Activated naive CD4-positive, alpha-beta T cell treated with anti-CD3 and anti-CD28 coated beads, Interleukin-2, amount 50 U/mL, for 72 hours (primary cell): Measurements from ENCODE around the gene RGS19. TPM values are rescaled to one million over a fixed set of nuclear protein-coding genes. Genes with fewer than 3 reads are reported as not detected.

ENCODE experiments used
- ATAC-seq, 2 donors: fragments of 150-1000 bp; cut with Tn5 transposase; 2 replicates each; pipeline ENCODE4 v1.10.0; 2021; ENCODE audit warnings: mild to moderate bottlenecking in 2 of 2, moderate library complexity in 2 of 2
- DNase-seq, 2 donors: peaks; one replicate each; pipeline ENCODE4 v3.0.0; 2021 to 2022; ENCODE audit warnings: low spot score in 2 of 2
- H3K27ac Mint-ChIP-seq, 2 donors: one replicate each; pipeline ENCODE4 v1.8.0; 2022; ENCODE audit warnings: mild to moderate bottlenecking in 2 of 2, mixed read lengths in 2 of 2
- H3K36me3 Mint-ChIP-seq, 2 donors: one replicate each; pipeline ENCODE4 v1.8.0; 2022; ENCODE audit warnings: mixed read lengths in 2 of 2
- H3K9me3 Mint-ChIP-seq, 2 donors: one replicate each; pipeline ENCODE4 v1.8.0; 2022; ENCODE audit warnings: mixed read lengths in 2 of 2
- total RNA-seq, 2 donors: library from RNA; stranded (reverse); gene quantifications; one replicate each; pipeline ENCODE4 v1.2.3, GENCODE V29; 2022

Gene RGS19
- total RNA-seq, 2 donors from 2014 or later: 21.5 to 47.8 TPM

- H3K36me3 Mint-ChIP-seq: no peaks in the 10 kb centered on the region
- H3K27ac Mint-ChIP-seq: no peak overlapping the region
- DNase-seq (no peak), ATAC-seq (no peak)
- no peaks in the 10 kb centered on the region for H3K9me3 Mint-ChIP-seq
These were observed 38.9 kb downstream of the RGS19 start for GRCh38 chr20:64040231-64041039.

- Mint-ChIP-seq H3K36me3 (no peaks in the 10 kb centered on the region), H3K27ac (peak overlapping the region in 1 of 2 donors; percentile 59), H3K9me3 (no peaks in the 10 kb centered on the region)
- DNase-seq (no peak), ATAC-seq (no peak)
These were observed 39.8 kb downstream of the RGS19 start for GRCh38 chr20:64039293-64040160.

DNA sequence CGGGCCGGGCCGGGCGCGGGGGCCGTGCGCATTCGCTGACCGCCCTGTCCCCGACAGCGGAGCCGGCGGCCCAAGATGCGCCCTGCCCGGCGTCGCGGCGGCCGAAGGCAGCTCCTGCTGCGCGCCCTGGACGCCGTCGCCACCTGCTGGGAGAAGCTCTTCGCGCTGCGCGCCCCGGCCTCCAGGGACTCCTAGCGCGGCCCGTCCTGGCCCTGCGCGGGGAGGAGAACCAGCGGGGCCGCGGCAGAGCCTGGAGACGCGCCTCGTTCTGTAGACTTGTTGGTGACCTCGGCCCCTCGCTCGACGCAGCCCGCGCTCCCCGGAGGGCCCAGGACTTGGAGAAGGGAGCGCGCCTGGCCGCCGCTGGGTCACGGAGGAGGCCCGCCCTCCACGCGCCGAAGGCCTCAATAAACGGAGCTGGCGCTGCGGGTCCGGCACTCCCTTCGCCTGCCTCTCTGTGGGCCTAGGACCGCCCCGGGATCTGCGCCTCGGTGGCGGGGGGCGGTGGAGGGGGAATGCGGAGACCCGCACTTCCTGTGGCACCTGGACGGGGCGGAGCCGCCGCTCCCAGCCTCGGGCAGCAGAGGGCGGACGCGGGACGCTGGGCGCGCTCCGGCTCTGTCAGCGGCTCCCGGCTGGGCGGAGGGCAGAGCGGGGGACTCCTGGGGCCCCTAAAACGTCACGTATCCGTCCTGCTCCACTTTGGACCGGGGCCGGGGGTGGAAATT is 40.6 kb downstream of the RGS19 start:
- H3K9me3 Mint-ChIP-seq: no peaks in the 10 kb centered on the region
- peak overlapping the region in 1 of 2 donors; percentile 59 for H3K27ac Mint-ChIP-seq
- ATAC-seq (peak; percentile 62 to 65), DNase-seq (peak; percentile 79 to 85)
- no peaks in the 10 kb centered on the region for H3K36me3 Mint-ChIP-seq

DNA sequence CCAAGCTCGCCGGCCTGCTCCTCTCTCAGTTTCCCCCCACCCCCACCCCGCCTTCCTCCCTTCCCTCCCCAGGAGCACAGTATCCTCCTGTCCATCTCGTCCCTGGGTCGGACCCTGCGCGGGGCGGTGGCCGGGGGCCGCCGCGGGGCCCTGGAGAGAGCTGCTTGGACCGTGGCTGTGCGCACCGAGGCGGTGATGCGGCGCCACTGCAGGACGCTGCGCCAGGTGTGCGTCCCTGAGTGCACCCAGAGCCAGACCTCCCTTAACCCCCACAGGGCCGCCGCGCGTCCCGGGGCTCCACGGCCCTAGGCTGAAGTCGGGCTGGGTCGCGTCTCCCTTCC is 41.1 kb downstream of the RGS19 start:
- Mint-ChIP-seq H3K27ac (no peak overlapping the region), H3K36me3 (no peaks in the 10 kb centered on the region), H3K9me3 (no peaks in the 10 kb centered on the region)
- peak in 1 of 2 donors; percentile 60 for DNase-seq
- peak; percentile 17 to 44 for ATAC-seq

- DNase-seq (peak in 1 of 2 donors; percentile 52), ATAC-seq (peak in 1 of 2 donors; percentile 7)
These were observed 41.7 kb downstream of the RGS19 start for GRCh38 chr20:64037498-64038213.

GRCh38 chr20:64037199-64037497 is 42.2 kb downstream of the RGS19 start:
- no peaks in the 10 kb centered on the region for H3K9me3 Mint-ChIP-seq
- H3K27ac Mint-ChIP-seq: peak overlapping the region; percentile 79 to 82
- ATAC-seq (no peak), DNase-seq (no peak)
- no peaks in the 10 kb centered on the region for H3K36me3 Mint-ChIP-seq

More at GRCh38 chr20:64037498-64038213, 41.7 kb downstream of the RGS19 start:
- no peaks in the 10 kb centered on the region for H3K36me3 Mint-ChIP-seq
- H3K27ac Mint-ChIP-seq: peak overlapping the region; percentile 79 to 82
- no peaks in the 10 kb centered on the region for H3K9me3 Mint-ChIP-seq

DNA sequence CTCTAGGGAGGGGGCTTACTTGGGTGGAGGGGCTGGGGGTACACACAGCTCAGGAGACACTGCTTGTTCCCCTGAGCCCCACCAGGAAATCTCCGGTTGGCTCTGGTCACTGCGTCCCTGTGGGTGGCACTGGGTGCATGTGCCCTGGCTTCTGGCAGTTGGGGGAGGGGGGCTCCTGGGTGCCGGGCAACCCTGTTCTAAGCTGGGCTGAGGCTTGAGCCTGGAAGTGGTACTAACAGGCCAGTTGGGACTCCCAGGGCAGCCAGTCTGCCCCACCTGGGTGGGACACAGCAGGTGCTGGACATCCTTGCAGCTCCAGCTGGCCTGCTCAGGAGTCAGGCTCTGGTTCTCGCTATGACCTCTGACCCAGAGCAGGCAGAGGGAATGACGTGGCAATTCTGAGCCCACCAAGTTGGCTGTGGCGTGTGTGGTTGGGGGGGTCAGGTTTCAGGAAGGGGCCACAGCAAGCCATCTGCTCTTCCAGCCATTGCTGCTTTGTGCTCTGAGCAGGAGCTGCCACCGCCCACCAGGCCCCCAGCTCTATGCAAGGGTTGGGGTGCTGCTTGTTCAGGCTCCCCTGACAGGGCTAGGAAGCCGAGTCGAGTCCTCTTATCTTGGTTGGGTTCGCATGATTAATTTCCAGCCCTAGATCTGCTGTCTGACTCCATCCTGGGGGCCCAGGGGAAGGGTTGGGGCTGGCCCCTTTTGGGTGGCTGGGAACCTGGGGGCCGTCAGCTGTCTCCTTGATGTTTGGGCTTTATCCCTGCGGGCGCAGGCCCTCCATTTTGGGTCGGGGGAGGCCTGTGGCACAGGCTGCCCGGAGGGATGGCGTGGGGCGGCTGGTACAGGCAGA is 42.7 kb downstream of the RGS19 start:
- Mint-ChIP-seq H3K36me3 (no peaks in the 10 kb centered on the region), H3K9me3 (no peaks in the 10 kb centered on the region), H3K27ac (peak overlapping the region; percentile 79 to 82)
- DNase-seq (no peak), ATAC-seq (peak in 1 of 2 donors; percentile 12)

- no peak for ATAC-seq
- Mint-ChIP-seq H3K36me3 (no peaks in the 10 kb centered on the region), H3K9me3 (no peaks in the 10 kb centered on the region), H3K27ac (peak within 1 kb of the TSS; percentile 82 to 94)
- no peak for DNase-seq
These were observed 43.4 kb downstream of the RGS19 start, which contains the start of gene C20orf204 for GRCh38 chr20:64035933-64036345. Gene C20orf204, plus strand, starts transcription at chr20:64036182. Its CDS starts 142 bp downstream, at chr20:64036324.

- DNase-seq: peak in 1 of 2 donors; percentile 53
- Mint-ChIP-seq H3K27ac (peak overlapping the region; percentile 82 to 94), H3K36me3 (no peaks in the 10 kb centered on the region), H3K9me3 (no peaks in the 10 kb centered on the region)
- ATAC-seq: peak; percentile 58 to 61
These were observed 44.0 kb downstream of the RGS19 start for GRCh38 chr20:64035066-64035932.

DNA sequence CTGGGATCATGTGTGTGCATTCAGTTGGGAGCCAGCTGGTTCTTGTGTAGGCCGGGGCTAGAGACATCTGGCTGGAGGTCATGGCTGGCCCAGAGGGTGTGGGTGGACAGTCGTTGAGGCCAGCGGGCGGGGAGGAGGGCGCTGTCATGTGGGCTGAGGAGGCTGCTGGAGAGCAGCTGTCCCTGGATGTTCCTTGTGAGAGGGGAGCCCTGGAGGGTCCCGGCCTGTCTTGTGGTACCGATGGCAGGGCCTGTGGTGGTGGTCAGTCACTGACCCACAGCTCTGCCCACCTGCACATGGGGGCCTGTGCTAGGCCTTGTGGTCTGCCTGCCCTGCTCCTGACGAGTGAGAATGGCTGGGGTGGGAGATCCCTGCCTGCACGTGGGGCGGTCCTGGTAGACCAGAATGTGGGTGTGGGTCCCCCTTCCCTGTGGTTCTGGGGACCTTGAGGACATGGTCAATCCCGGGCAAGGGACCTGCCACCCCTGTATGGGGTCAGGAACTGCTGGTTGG is 45.3 kb downstream of the RGS19 start:
- Mint-ChIP-seq H3K36me3 (peaks cover 0 to 5% of the 10 kb centered on the region in 2 donors), H3K27ac (peak overlapping the region; percentile 82 to 92), H3K9me3 (no peaks in the 10 kb centered on the region)
- ATAC-seq (no peak), DNase-seq (no peak)

DNA sequence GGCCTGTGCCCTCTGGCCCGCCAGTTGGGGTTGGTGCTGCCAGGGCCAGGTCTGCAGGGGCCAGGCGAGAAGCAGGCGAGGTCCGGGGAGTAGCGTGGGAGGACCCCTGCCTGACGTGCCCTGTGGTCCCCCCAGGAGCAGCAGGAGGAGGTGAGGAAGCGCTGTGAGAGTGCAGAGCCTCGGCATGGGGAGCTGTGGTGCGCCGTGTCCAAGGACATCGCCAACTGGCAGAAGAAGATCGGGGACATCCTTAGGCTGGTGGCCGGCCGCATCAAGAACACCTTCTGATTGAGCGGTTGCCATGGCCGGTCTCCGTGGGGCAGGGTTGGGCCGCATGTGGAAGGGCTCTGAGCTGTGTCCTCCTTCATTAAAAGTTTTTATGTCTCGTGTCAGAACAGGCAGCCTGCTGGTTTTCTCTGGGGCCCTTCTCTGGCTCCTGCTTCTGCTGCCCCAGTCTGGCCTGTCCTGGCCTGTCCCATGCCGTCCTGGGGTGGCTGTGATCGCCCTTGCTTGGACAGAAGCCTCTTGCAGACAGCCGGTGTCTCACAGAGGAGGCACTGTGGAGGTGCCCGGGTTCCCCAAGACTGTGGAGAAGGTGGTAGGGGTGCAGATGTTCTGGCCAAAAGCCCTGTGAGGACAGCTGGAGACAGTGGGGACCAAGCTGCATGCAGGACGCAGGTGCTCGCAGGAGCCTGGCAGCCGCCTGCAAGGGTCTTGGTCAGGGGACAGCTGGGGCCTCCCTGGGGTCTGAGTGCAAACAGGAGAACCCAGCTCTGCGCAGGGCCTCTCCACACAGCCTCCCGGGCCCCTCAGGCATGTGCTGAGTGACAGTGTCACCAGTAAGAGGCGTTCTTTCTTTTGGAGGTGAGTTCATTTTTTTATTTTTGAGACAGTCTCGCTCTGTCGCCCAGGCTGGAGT is 46.4 kb downstream of the RGS19 start:
- H3K27ac Mint-ChIP-seq: peak overlapping the region; percentile 82 to 92
- ATAC-seq: no peak

DNA sequence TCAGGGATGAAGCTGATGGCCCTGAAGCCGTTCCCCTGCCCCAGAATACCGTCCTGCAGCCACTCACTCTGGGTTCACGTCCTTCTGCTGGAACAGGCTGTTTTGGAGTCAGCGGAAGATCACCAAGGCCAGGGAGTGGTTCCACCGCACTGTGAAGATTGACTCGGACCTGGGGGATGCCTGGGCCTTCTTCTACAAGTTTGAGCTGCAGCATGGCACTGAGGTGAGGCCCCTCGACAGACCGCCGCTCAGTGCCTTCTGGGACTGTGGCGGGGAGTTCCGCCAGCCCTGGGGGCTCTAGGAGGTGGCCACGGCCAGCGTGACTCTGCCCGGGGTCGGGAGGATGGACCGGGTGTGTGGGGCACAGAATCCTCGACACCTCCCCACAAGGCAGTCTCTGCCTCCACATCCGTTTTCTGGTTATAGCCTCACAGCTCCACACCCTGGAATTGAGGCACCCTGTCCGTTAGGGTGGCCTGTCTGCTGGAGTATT is 47.5 kb downstream of the RGS19 start:
- Mint-ChIP-seq H3K27ac (peak overlapping the region in 1 of 2 donors; percentile 82), H3K9me3 (no peaks in the 10 kb centered on the region), H3K36me3 (peaks cover 0 to 5% of the 10 kb centered on the region in 2 donors)
- no peak for ATAC-seq
- DNase-seq: no peak

More for the DNA sequence above, 46.4 kb downstream of the RGS19 start:
- DNase-seq: no peak
- H3K9me3 Mint-ChIP-seq: no peaks in the 10 kb centered on the region
- peaks cover 0 to 5% of the 10 kb centered on the region in 2 donors for H3K36me3 Mint-ChIP-seq

DNA sequence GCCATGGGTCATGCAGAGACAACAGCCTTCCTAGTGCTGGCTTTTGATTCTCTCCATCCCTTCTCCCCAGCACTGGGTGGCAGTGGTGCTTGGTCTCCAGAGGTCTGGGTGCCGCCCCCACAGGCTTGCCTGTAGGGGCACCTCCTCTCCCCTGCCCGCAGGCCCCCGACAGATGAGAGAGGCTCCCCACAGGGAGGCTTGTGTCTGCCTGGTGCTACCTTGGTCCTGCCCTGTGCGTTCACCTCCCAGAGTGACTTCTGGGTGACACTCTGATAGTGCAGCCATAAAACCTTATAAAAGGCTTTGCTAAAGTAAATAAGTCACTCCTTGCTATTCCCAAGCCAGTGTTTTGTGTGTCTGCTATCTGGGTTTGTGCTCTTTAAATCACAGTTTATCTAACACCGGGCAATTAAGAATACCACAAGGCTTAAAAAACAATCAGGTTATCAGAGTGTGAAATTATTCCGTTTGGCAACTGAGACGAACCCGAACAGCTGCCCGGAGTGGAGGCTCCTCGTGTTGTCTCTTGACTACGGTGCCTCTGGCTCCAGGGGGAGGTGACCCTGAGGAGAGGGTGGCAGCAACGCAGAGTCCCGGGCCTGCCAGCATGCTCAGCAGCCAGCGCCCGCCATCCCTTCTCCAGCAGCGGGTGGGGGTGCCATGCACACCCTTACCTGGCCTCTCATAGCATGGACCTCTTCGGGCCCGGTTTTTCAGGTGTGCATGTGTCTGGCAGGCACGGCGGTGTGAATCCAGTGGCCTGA is 48.8 kb downstream of the RGS19 start:
- ATAC-seq (no peak), DNase-seq (no peak)
- Mint-ChIP-seq H3K36me3 (peaks cover 3 to 5% of the 10 kb centered on the region in 2 donors), H3K9me3 (no peaks in the 10 kb centered on the region), H3K27ac (no peak overlapping the region)
